Measurements from ENCODE around the gene SASH1. TPM values are rescaled to one million over a fixed set of nuclear protein-coding genes. Genes with fewer than 3 reads are reported as not detected.

SASH1 gene
- total and polyA plus RNA-seq, 2 donors (not counting 1 experiment from before 2014, with no cell fraction given), result 38.6 to 44.6 TPM

- TF ChIP-seq EZH2 (IDR thresholded peaks at IDR 0.05; ENCODE audit: low read length, missing control alignments), result no peak
- TF ChIP-seq CTCF (conservative IDR thresholded peaks at IDR 0.05 in 1 of 2, IDR thresholded peaks at IDR 0.05 in 1 of 2; ENCODE audit: low read depth in 1 of 2, low read length in 2 of 2), result no peak
- Histone ChIP-seq H4K20me1 (ENCODE audit: control insufficient read depth, extremely low read depth, insufficient read depth, low read length) (no peaks in the 10 kb centered on the region), H3K4me2 (ENCODE audit: extremely low read depth, insufficient read depth, low read length) (no peak overlapping the region), H3K36me3 (ENCODE audit: control insufficient read depth, insufficient read depth, low read length) (no peaks in the 10 kb centered on the region), H3K27me3 (ENCODE audit: control insufficient read depth, insufficient read depth, low read length) (no peaks in the 10 kb centered on the region), H3K27ac (ENCODE audit: insufficient read depth, low read length) (no peak overlapping the region), H3K4me1 (ENCODE audit: control insufficient read depth, extremely low read depth, insufficient read depth, low read length) (no peaks in the 10 kb centered on the region), H2AFZ (ENCODE audit: low read length) (no peak overlapping the region), H3K9ac (ENCODE audit: insufficient read depth, low read length) (no peak overlapping the region), H3K4me3 (replicated peaks in 1 of 4; ENCODE audit: control extremely low read depth in 1 of 4, insufficient read depth in 1 of 4, low read depth in 3 of 4, low read length in 4 of 4) (no peak overlapping the region), H3K9me3 (ENCODE audit: control insufficient read depth, insufficient read depth, low read depth, low read length) (no peaks in the 10 kb centered on the region), H3K79me2 (ENCODE audit: control insufficient read depth, insufficient read depth, low read length) (peaks cover 1% of the 10 kb centered on the region)
- DNase-seq (ENCODE audit: low read depth in 2 of 2), result no peak
Observed at GRCh38 chr6:148429423-148429822, 86.8 kb downstream of the SASH1 start.

GRCh38 chr6:148430897-148431296 lies 88.3 kb downstream of the SASH1 start:
- Histone ChIP-seq H3K9ac (ENCODE audit: insufficient read depth, low read length) (no peak overlapping the region), H3K27me3 (ENCODE audit: control insufficient read depth, insufficient read depth, low read length) (no peaks in the 10 kb centered on the region), H3K9me3 (ENCODE audit: control insufficient read depth, insufficient read depth, low read depth, low read length) (no peaks in the 10 kb centered on the region), H3K27ac (ENCODE audit: insufficient read depth, low read length) (no peak overlapping the region), H2AFZ (ENCODE audit: low read length) (no peak overlapping the region), H3K4me2 (ENCODE audit: extremely low read depth, insufficient read depth, low read length) (no peak overlapping the region), H3K79me2 (ENCODE audit: control insufficient read depth, insufficient read depth, low read length) (no peaks in the 10 kb centered on the region), H4K20me1 (ENCODE audit: control insufficient read depth, extremely low read depth, insufficient read depth, low read length) (no peaks in the 10 kb centered on the region), H3K4me1 (ENCODE audit: control insufficient read depth, extremely low read depth, insufficient read depth, low read length) (peaks cover 2% of the 10 kb centered on the region), H3K4me3 (replicated peaks in 1 of 4; ENCODE audit: control extremely low read depth in 1 of 4, insufficient read depth in 1 of 4, low read depth in 3 of 4, low read length in 4 of 4) (no peak overlapping the region), H3K36me3 (ENCODE audit: control insufficient read depth, insufficient read depth, low read length) (no peaks in the 10 kb centered on the region)
- no peak for TF ChIP-seq CTCF (conservative IDR thresholded peaks at IDR 0.05 in 1 of 2, IDR thresholded peaks at IDR 0.05 in 1 of 2; ENCODE audit: low read depth in 1 of 2, low read length in 2 of 2)
- no peak for TF ChIP-seq EZH2 (IDR thresholded peaks at IDR 0.05; ENCODE audit: low read length, missing control alignments)
- no peak for DNase-seq (ENCODE audit: low read depth in 2 of 2)

DNA sequence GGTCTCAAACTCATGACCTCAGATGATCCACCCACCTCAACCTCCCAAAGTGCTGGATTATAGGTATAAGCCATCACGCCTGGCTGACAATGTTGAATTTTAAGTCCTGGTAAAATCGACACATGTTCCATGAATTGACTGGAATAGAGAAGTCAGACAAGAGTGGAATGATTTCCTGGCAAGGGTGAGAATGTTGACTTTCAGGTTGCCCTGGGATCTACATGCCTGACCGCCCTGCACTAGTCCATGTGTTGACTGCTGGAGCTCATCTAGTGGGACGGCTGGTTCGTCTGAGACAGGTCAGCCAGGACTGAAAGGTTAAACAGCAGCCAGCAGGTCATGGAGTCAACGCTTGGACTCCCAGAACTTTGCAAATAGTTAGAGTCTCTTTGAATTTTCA lies 88.8 kb downstream of the SASH1 start:
- no peak overlapping the region for H3K27ac ChIP-seq (ENCODE audit: insufficient read depth, low read length)
- H3K27me3 ChIP-seq (ENCODE audit: control insufficient read depth, insufficient read depth, low read length), result no peaks in the 10 kb centered on the region

More for the DNA sequence above, 88.8 kb downstream of the SASH1 start:
- Histone ChIP-seq H3K79me2 (ENCODE audit: control insufficient read depth, insufficient read depth, low read length) (no peaks in the 10 kb centered on the region), H3K4me2 (ENCODE audit: extremely low read depth, insufficient read depth, low read length) (no peak overlapping the region), H3K36me3 (ENCODE audit: control insufficient read depth, insufficient read depth, low read length) (no peaks in the 10 kb centered on the region), H3K4me3 (replicated peaks in 1 of 4; ENCODE audit: control extremely low read depth in 1 of 4, insufficient read depth in 1 of 4, low read depth in 3 of 4, low read length in 4 of 4) (no peak overlapping the region), H2AFZ (ENCODE audit: low read length) (no peak overlapping the region), H3K4me1 (ENCODE audit: control insufficient read depth, extremely low read depth, insufficient read depth, low read length) (peaks cover 2% of the 10 kb centered on the region), H3K9ac (ENCODE audit: insufficient read depth, low read length) (no peak overlapping the region), H4K20me1 (ENCODE audit: control insufficient read depth, extremely low read depth, insufficient read depth, low read length) (no peaks in the 10 kb centered on the region), H3K9me3 (ENCODE audit: control insufficient read depth, insufficient read depth, low read depth, low read length) (no peaks in the 10 kb centered on the region)
- DNase-seq (ENCODE audit: low read depth in 2 of 2), result no peak
- no peak for TF ChIP-seq CTCF (conservative IDR thresholded peaks at IDR 0.05 in 1 of 2, IDR thresholded peaks at IDR 0.05 in 1 of 2; ENCODE audit: low read depth in 1 of 2, low read length in 2 of 2)
- TF ChIP-seq EZH2 (IDR thresholded peaks at IDR 0.05; ENCODE audit: low read length, missing control alignments), result no peak
